Endothelial cell of umbilical vein (primary cell): Measurements from ENCODE around the gene TMEM132E. TPM values are rescaled to one million over a fixed set of nuclear protein-coding genes. Genes with fewer than 3 reads are reported as not detected.

Experiments used
- BruUV-seq: library from RNA; stranded (reverse); fragments of 400-500 nt; replicated peaks from 2 replicates; lab custom pipeline; 2021; lab: Mats Ljungman, UMichigan
- CTCF ChIA-PET: fragments of 300-600, 350-600 bp; sonication (Branson Sonifier 250); formaldehyde crosslinking; loops from one replicate; lab custom pipeline; 2021; ENCODE audit warnings: antibody characterized with exemption, inconsistent platforms; lab: Charles Lee
- POLR2A ChIA-PET: fragments of 300-600, 350-600 bp; sonication (Branson Sonifier 250); formaldehyde crosslinking; loops from one replicate; lab custom pipeline; 2021; ENCODE audit warnings: antibody characterized with exemption, inconsistent platforms; lab: Charles Lee
- DNase-seq: peaks from one replicate; pipeline ENCODE4 v3.0.0-alpha.2; 2011; ENCODE audit warnings: low read depth, low spot score
- FAIRE-seq: peaks from 2 replicates; lab custom pipeline; 2011; peaks lifted over from hg19 to GRCh38; lab: Jason Lieb, UNC
- H2AFZ ChIP-seq: 2 replicates; pipeline ENCODE4 v1.6.0; 2012; ENCODE audit warnings: low read depth, low read length, control low read depth, inconsistent platforms
- H3K27ac ChIP-seq: 2 replicates; pipeline ENCODE4 v1.5.1; 2011; ENCODE audit warnings: low read depth, mild to moderate bottlenecking, control low read depth, low read length, moderate library complexity; ENCODE audit not compliant: insufficient read depth
- H3K27me3 ChIP-seq, 2 experiments: 2 replicates each; pipeline versions ENCODE4 v1.6.0 to v1.6.1; 2011; ENCODE audit warnings: low read length in 2 of 2, mixed read lengths in 1 of 2; ENCODE audit not compliant: control insufficient read depth in 2 of 2, insufficient read depth in 2 of 2
- H3K36me3 ChIP-seq, 2 experiments: 2 replicates in 1 of 2; 3 replicates in 1 of 2; pipeline ENCODE4 v1.5.1; 2011; ENCODE audit warnings: low read length in 2 of 2, mild to moderate bottlenecking in 1 of 2, moderate library complexity in 1 of 2; ENCODE audit not compliant: control insufficient read depth in 2 of 2, insufficient read depth in 2 of 2; ENCODE audit errors: extremely low read depth in 1 of 2
- H3K4me1 ChIP-seq: 3 replicates; pipeline ENCODE4 v1.5.1; 2011; ENCODE audit warnings: mild to moderate bottlenecking, low read length; ENCODE audit not compliant: control insufficient read depth, insufficient read depth; ENCODE audit errors: extremely low read depth
- H3K4me2 ChIP-seq: 2 replicates; pipeline ENCODE4 v1.6.1; 2011; ENCODE audit warnings: low read length, control low read depth, mixed read lengths; ENCODE audit not compliant: insufficient read depth
- H3K4me3 ChIP-seq, 3 experiments: fragments of 200-600 bp in 1 of 3; sonication (generic), shearing (Covaris generic) in 1 of 3; replicated peaks in 1 of 3; 2 replicates each; pipeline ENCODE4 v1.5.1; 2011 to 2016; ENCODE audit warnings: control low read depth in 3 of 3, low read length in 3 of 3, mild to moderate bottlenecking in 2 of 3, inconsistent platforms in 1 of 3, low read depth in 1 of 3, moderate library complexity in 1 of 3; ENCODE audit not compliant: insufficient read depth in 1 of 3
- H3K79me2 ChIP-seq: 2 replicates; pipeline ENCODE4 v1.6.0; 2012; ENCODE audit warnings: low read length, inconsistent platforms; ENCODE audit not compliant: control insufficient read depth, insufficient read depth
- H3K9ac ChIP-seq: replicated peaks from 2 replicates; pipeline ENCODE3; 2011; ENCODE audit warnings: low read length, control low read depth; ENCODE audit not compliant: insufficient read depth; ENCODE audit errors: extremely low read depth
- H3K9me1 ChIP-seq: replicated peaks from 3 replicates; pipeline ENCODE4 v1.6.0; 2011; ENCODE audit warnings: mild to moderate bottlenecking, low read length; ENCODE audit not compliant: control insufficient read depth, insufficient read depth; ENCODE audit errors: extremely low read depth
- H3K9me3 ChIP-seq: replicated peaks from 2 replicates; pipeline ENCODE4 v1.5.1; 2012; ENCODE audit warnings: low read length, inconsistent platforms; ENCODE audit not compliant: control insufficient read depth, insufficient read depth
- H4K20me1 ChIP-seq: replicated peaks from 2 replicates; pipeline ENCODE3; 2011; ENCODE audit warnings: mild to moderate bottlenecking, low read length; ENCODE audit not compliant: control insufficient read depth, insufficient read depth; ENCODE audit errors: extremely low read depth
- CTCF ChIP-seq, 2 donors: IDR thresholded peaks; 1 replicate in 1 of 2; 2 replicates in 1 of 2; pipeline ENCODE4 v1.5.1; 2011; ENCODE audit warnings: low read length in 2 of 2, mild to moderate bottlenecking in 2 of 2, moderate library complexity in 2 of 2, control low read depth in 1 of 2, inconsistent platforms in 1 of 2, low read depth in 1 of 2; ENCODE audit not compliant: insufficient read depth in 1 of 2; ENCODE audit errors: extremely low read depth in 1 of 2
- EZH2 ChIP-seq: IDR thresholded peaks from 2 replicates; pipeline ENCODE4 v1.6.1; 2012; ENCODE audit warnings: borderline replicate concordance, low read depth, mild to moderate bottlenecking, moderate library complexity, low read length, inconsistent platforms; ENCODE audit not compliant: severe bottlenecking
- FOS ChIP-seq: IDR thresholded peaks from 2 replicates; pipeline ENCODE4 v1.6.1; 2011; ENCODE audit warnings: mild to moderate bottlenecking, low read length, moderate library complexity, borderline replicate concordance; ENCODE audit not compliant: insufficient read depth
- GATA2 ChIP-seq: IDR thresholded peaks from 2 replicates; pipeline ENCODE4 v1.7.0; 2011; ENCODE audit warnings: low read depth, mild to moderate bottlenecking, moderate library complexity, mixed read lengths, low read length; ENCODE audit not compliant: insufficient read length, insufficient read depth
- JUN ChIP-seq: IDR thresholded peaks from 2 replicates; pipeline ENCODE4 v1.6.1; 2011; ENCODE audit warnings: borderline replicate concordance, low read depth; ENCODE audit not compliant: insufficient read length, insufficient read depth
- MAX ChIP-seq: IDR thresholded peaks from 2 replicates; pipeline ENCODE4 v1.6.1; 2011; ENCODE audit not compliant: insufficient read depth, insufficient read length
- MYC ChIP-seq: IDR thresholded peaks from one replicate; pipeline ENCODE4 v1.6.1; 2011; ENCODE audit warnings: mild to moderate bottlenecking, low read depth, low read length
- POLR2A ChIP-seq: IDR thresholded peaks from 2 replicates; pipeline ENCODE4 v1.6.1; 2012; ENCODE audit warnings: low read depth, mild to moderate bottlenecking, control low read depth, low read length
- POLR2AphosphoS5 ChIP-seq: IDR thresholded peaks from 2 replicates; pipeline ENCODE4 v1.6.1; 2012; ENCODE audit warnings: low read depth, mild to moderate bottlenecking, control low read depth, low read length, moderate library complexity; ENCODE audit not compliant: insufficient read depth
- dilution Hi-C: fragments of 300-500 bp; cut with MboI; formaldehyde crosslinking; loops from one replicate; pipeline ENCODE4 v1.15.0; 2019; ENCODE audit warnings: low sequenced_read_pairs; ENCODE audit not compliant: extremely low pct_ligation_motif_present
- intact Hi-C: fragments of 100-400 bp; cut with micrococcal nuclease; formaldehyde crosslinking; loops from one replicate; pipeline ENCODE4 v1.10.0; 2022
- polyA plus RNA-seq, 4 experiments: library from polyadenylated mRNA; depleted of rRNA in 3 of 4; stranded (reverse) in 3 of 4; unstranded in 1 of 4; fragments of >200 nt; gene quantifications; 2 replicates each; pipeline versions ENCODE4 v1.2.1 to v1.2.3, GENCODE V29; 2011 to 2012; ENCODE audit warnings: missing spikeins in 1 of 4
- total RNA-seq: library from RNA; stranded (reverse); gene quantifications from 2 replicates; pipeline ENCODE4 v1.2.3, GENCODE V29; 2021

Gene TMEM132E
- total and polyA plus RNA-seq, 2 donors (not counting 3 experiments of a cell fraction or from before 2014, with no cell fraction given): not detected

- no peak overlapping the region for H3K4me3 ChIP-seq
- no peak for DNase-seq
- H3K79me2 ChIP-seq: no peaks in the 10 kb centered on the region
- ChIA-PET CTCF (interaction anchor here (2.8 kb wide), 1 partner anchor 14 kb away, joined by 13 read pairs; no protein-coding TSS in a partner anchor), POLR2A (no interaction called here)
- dilution Hi-C loops: no loop called here
- H3K9me3 ChIP-seq: no peaks in the 10 kb centered on the region
- no peak overlapping the region for H3K27ac ChIP-seq
- H2AFZ ChIP-seq: no peak overlapping the region
- no peaks in the 10 kb centered on the region for H3K27me3 ChIP-seq
- FAIRE-seq: no peak
- no peak for TF ChIP-seq EZH2
- no peak for TF ChIP-seq CTCF (IDR thresholded peaks at IDR 0.05; ENCODE audit: extremely low read depth in 1 of 2, insufficient read depth in 1 of 2, low read depth in 1 of 2, low read length in 2 of 2)
- no peak for TF ChIP-seq MAX
- TF ChIP-seq JUN: no peak
- no peak for TF ChIP-seq POLR2A
- TF ChIP-seq POLR2AphosphoS5: no peak
- TF ChIP-seq FOS: no peak
- TF ChIP-seq MYC: no peak
- TF ChIP-seq GATA2: no peak
- no peaks in the 10 kb centered on the region for H3K4me1 ChIP-seq
- H4K20me1 ChIP-seq: no peaks in the 10 kb centered on the region
- H3K36me3 ChIP-seq: no peaks in the 10 kb centered on the region
- no peak overlapping the region for H3K4me2 ChIP-seq
- intact Hi-C loops: no loop called here
- no TSS peak for BruUV-seq
- H3K9me1 ChIP-seq: no peaks in the 10 kb centered on the region
- no peak overlapping the region for H3K9ac ChIP-seq
Measured at GRCh38 chr17:34556931-34557330, 22.5 kb upstream of the TMEM132E start.
